ENCODE data around the gene IFNGR1.
"Not testable (repeated sequence)": the region's sequence is repeated elsewhere in the genome, so short reads cannot be mapped to it uniquely, and the experiment has no call there.

IFNGR1 gene

DNA sequence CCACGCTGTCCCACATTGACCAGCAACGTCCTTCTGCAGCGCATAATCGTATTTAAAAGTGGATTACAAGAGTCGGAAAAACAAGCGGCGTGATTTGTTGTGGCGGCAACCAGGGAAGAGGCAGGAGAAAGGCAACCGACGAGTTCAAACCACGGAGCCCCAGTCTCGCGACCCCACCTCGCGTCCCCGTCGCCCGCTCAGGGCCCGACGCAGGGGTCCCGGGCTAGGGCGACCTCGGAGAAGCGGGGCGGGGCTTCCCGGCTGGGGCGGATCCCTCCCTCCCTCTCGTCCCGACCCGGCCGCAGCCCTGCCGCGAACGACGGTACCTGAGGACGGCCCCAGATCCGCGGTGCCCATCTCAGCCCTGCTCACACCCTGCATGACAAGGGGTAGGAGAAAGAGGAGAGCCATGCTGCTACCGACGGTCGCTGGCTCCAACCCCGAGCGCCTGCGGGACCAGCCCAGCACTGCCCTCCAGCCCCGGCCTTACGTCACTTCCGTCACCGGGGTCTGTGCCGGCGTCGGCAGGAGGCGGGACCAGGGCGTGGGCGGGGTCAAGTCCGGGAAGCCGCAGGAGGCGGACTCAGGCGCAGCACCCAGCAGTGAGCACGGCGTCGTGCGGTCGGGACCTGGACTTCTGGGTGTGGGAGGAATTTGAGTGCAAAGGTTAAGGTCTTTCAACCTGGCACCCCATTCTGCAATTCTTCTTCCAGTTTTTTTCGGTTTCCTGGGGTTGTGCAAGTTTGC is at the start of gene IFNGR1:
TSS of gene IFNGR1 (minus strand) at position 469 of the 747 bp plus-strand sequence. CDS start at position 411, 58 bp downstream.
- DNase-seq, result peak; percentile 42

GRCh38 chr6:137268911-137269310 is 49.7 kb upstream of the IFNGR1 start:
- no peak for DNase-seq

GRCh38 chr6:137266309-137266586 is 47.1 kb upstream of the IFNGR1 start:
- no peak for DNase-seq

GRCh38 chr6:137265561-137266308 is 46.5 kb upstream of the IFNGR1 start:
- no peak for DNase-seq

DNA sequence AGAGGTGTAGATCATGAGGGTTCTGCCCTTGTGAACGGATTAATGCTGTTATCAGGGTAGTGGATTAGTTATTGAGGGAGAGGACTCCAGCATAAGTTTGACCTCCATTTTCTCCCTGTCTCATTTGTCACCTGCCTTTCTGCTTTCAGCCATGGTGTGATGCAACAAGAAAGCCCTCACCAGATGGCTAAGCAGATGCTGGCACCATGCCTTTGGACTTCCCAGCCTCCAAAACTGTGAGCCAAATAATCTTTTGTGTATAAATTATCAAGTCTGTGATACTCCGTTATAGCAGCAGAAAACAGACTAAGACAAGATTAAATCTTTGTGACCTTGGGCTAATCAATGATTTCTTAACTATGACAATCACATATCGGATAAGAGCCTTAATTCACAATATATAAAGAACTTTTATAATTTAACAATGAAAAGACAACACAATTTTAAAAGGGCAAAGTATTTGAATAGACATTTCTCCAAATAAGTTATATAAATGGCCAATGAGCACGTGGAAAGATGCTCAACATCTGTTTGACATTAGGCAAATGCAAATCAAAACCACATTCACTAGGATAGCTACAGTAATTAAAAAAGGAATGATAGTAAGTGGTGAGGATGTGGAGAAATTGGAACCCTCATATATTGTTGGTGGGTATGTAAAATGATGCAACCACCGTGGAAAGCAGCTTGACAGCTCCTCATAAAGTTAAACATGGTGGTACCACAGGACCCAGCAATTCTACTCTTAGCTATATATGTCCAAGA is 45.3 kb upstream of the IFNGR1 start:
- DNase-seq, result peak; percentile 29

DNA sequence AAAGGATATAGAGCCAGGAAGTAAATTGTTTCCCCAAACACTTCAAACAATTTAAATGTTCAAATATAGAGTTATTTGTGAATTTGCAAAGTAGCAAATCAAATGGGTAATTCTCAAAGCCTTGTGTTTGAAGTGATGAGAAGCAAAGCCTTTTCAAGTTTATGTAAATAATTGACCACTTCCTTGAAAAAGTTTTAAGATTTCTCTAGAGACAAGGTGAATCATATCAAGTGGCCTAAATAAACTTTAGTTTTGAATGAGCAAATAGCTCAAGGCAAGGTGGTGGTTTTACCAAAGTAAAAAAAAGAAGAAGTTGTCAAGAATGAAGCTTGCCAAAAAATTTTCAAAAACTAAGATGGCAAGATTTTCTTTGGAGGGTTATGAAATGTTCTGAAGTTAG is 42.6 kb upstream of the IFNGR1 start:
- DNase-seq, result no peak

DNA sequence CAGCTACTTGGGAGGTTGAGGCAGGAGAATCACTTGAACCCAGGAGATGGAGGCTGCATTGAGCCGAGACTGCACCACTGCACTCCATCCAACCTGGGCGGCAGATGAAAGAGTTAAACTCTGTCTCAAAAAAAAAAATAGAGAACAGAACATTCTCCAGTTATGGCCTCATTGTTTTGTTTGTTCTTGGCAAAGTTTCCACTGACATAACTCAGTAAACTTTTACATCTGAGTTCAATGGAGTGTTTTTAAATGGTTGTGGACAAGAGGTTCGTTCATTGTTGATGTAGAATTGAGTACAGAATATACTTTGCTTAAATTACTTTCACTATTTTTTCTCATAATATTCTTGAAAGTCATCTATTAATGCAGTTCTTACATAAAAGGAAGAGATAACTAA is 42.2 kb upstream of the IFNGR1 start:
- DNase-seq, result no peak

- DNase-seq, result no peak
These were observed 41.0 kb upstream of the IFNGR1 start for GRCh38 chr6:137260217-137260616.

GRCh38 chr6:137259349-137259748 is 40.2 kb upstream of the IFNGR1 start:
- no peak for DNase-seq

DNA sequence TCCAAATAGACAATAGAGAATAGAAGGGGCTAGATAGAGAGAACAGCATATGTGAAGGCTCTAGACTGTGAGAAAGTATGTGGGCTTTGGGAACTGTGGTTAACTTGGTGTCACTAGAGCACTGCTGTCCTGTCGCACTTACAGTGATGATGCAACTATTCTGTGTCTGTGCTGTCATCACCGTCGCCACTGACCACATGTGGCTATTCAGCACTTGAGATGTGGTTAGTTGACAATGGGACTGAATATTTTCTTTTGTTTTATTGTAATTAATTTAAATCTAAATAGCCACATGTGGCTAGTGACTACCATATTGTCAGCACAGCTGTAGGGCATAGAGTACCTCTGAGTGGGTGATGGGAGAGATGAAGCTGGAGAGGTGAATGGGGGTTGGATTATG is 39.0 kb upstream of the IFNGR1 start:
- no peak for DNase-seq

- DNase-seq, result no peak
These were observed 37.3 kb upstream of the IFNGR1 start for GRCh38 chr6:137256350-137257103.

DNA sequence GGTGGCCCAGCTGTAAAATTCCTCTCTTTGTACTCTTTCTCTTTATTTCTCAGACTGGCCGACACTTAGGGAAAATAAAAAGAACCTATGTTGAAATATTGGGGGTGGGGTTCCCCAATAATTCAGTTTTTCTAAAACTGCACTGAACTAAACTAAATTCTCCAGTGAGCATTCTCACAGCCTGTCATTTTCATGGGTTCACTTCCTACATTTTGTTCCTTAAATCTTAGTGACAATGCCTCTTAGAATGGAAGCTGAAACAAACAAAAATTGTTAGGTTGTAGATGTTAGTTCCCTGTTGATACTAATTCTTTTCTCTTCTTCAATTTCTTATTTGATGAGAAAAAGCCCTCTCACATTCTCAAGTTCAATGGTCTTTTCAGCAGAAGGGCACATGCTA is 35.8 kb upstream of the IFNGR1 start:
- no peak for DNase-seq

GRCh38 chr6:137254430-137254829 is 35.2 kb upstream of the IFNGR1 start:
- not testable (repeated sequence) for DNase-seq

DNA sequence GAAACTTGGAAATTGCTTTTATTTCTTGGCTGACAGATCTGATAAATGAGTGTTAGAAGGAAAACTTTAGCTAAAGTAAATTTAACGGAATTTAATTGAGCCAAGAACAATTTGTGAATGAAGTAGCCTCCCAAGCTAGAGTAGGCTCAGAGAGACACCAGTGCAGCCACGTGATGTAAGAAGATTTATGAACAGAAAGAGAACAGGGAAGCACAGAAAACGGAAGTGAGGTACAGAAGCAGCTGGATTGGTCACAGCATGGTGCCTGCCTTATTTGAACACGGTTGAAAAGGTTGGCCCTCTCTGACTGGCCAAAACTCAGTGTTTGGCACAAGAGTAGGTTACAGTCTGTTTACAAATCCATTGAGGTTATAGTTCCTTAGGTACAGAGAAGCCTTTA is 29.5 kb upstream of the IFNGR1 start:
- DNase-seq, result no peak

DNA sequence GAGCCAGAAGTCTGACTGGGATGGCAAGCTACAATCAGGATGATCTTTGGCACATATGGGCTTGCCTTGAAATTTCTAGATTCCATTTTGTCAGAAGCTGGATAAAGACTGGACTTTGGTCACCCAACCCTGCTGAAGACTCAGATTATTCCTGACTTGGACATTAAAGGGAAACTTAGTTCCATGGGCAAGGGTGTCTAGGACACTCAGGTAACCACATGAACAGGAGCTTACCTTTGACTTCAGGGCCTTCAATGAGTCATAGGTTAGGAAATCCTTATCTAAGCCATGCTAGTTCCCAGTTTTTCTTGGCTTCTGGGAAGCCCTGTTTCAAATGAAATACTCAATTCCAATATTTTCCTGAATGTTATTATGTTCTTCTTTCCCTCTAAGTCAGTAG is 28.5 kb upstream of the IFNGR1 start:
- no peak for DNase-seq

DNA sequence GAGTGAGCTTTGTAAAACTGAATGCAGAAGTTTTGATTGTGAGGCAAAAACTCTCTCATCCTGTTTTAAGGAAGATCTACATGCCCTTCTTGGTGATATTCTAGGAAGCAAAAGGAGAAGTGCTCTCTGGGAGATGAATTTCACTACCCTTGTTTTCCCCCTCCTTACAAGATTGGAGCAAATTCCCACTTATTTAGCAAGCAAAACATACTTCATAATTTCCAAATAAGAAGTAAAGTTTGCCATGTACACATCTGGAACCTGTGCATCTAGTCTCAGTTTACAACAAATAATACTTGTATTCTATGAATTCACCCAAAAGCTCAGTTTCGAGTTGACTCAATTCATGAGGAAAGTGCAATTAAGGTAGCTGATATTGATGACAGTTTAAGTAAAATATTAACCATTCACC is 27.6 kb upstream of the IFNGR1 start:
- no peak for DNase-seq

GRCh38 chr6:137246164-137246563 is 27.0 kb upstream of the IFNGR1 start:
- no peak for DNase-seq

GRCh38 chr6:137241481-137242038 is 22.4 kb upstream of the IFNGR1 start:
- DNase-seq, result no peak

GRCh38 chr6:137240168-137240567 is 21.0 kb upstream of the IFNGR1 start:
- no peak for DNase-seq

DNA sequence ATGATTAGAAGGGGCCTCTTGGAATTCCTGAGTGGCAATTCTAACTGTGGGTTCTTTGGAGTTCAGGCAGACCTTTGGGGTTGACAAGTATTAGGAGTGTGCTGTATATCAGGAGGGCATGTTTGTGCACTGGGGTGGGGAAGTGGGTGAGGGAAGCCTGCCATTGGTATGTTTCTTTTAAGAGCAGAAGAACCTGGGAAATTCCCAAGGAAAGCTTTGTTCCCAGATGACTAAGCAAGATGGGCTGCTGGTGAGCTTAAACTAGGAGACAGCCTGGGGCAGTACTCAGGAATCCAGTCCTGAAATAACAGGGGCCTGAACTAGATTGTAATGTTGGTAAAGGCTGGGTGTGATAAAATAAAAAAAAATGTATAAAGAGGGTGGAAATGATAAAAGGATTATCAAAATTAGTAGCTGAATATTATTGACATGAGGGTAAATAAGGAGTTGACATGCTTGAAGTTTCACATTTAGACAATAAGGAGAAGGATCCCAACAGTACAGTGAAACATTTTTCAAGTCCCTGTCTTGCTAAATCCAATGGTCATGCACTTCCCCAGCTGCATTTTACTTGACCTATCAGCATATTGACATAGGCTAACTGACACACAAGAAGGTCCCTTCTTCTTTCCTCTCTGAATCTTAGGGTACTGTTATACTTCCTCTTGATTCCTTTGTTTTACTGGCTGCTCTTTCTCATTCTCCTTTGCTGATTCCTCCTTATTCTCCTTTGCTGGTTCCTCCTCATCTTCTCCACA is 18.4 kb upstream of the IFNGR1 start:
- no peak for DNase-seq

- DNase-seq, result no peak
These were observed 17.6 kb upstream of the IFNGR1 start for GRCh38 chr6:137236581-137237355.

All from NCI-H1694 (cell line).